Stimulated activated CD4-positive, alpha-beta T cell treated with anti-CD3 and anti-CD28 coated beads, Interleukin-12 subunit alpha, Interleukin-12 subunit beta, amount 100 ng/mL, for 24 hours (primary cell): Measurements from ENCODE around the gene SLC25A25.
A peak's percentile ranks its signal among the peaks of the same experiment; 100 is the strongest.
"Not testable (repeated sequence)": the region's sequence is repeated elsewhere in the genome, so short reads cannot be mapped to it uniquely, and the experiment has no call there.

ENCODE experiments used
- DNase-seq, 2 experiments: peaks; one replicate each; pipeline ENCODE4 v3.0.0-alpha.2; 2020; ENCODE audit warnings: low read depth in 2 of 2

The SLC25A25 gene

DNA sequence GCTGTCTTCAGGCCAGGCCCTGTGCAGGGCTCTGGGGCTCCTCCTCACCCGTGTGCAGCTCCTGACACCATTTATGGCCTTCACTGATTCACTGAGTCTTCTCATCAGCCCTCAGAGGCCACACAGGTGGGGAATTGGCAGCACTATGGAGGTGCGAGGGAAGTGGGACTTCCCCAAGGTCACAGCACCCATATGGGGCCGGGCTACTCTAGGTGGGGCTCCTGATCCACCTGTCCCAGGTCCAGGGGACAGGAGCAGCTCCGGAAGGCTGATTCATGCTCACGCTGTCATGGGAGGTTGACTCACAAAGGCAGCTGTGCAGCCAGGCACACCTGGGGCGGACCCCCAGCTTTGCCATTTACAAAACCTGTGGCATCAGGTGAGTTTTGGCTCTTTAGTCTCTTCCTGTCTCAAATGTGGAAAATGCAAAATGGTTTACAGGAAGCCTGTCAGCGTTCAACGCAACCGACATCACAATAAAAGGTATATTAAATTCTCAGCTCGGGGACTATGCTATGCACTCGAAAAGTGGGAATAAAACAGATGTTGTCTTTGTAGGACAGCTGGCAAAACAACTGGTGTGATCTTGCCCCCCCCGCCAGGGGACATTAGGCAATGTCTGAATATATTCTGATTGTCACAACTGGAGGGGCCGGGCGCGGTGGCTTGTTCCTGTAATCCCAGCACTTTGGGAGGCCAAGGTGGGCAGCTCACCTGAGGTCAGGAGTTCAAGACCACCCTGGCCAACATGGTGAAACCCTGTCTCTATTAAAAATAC, 15.9 kb upstream of the SLC25A25 start:
- no peak for DNase-seq

DNA sequence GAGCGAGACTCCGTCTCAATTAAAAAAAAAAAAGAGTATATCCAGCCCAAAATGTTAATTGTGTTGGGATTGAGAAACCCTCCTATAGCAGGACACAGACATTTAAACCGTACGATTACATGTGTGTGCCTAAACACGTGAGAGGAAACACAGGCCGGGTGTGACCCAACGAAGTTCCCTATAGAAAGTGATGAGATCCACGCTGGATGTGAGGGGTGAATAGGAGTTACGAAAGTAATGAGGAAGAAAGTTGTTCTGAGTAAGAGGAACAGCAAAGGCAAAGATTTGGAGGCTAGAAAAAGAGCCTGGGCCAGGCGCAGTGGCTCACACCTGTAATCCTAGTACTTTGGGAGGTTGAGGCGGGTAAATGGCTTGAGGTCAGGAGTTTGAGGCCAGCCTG, 14.5 kb upstream of the SLC25A25 start:
- DNase-seq: no peak

DNA sequence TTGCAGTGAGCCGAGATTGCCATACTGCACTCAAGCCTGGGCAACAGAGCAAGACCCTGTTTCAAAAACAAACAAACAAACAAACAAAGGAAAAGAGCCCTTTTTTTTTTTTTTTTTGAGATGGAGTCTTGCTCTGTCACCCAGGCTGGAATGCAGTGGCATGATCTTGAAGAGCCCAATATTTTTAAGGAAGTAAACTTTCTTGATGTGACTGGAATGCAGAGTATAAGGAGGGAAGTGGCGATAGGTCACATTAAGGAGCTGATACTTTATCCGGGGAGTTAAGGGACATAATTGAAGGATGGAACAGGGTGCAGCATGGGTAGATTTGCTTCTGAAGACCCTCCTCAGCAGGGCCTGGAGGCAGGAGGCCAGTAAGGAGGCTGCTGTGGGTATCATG, 13.9 kb upstream of the SLC25A25 start:
- DNase-seq: no peak

DNA sequence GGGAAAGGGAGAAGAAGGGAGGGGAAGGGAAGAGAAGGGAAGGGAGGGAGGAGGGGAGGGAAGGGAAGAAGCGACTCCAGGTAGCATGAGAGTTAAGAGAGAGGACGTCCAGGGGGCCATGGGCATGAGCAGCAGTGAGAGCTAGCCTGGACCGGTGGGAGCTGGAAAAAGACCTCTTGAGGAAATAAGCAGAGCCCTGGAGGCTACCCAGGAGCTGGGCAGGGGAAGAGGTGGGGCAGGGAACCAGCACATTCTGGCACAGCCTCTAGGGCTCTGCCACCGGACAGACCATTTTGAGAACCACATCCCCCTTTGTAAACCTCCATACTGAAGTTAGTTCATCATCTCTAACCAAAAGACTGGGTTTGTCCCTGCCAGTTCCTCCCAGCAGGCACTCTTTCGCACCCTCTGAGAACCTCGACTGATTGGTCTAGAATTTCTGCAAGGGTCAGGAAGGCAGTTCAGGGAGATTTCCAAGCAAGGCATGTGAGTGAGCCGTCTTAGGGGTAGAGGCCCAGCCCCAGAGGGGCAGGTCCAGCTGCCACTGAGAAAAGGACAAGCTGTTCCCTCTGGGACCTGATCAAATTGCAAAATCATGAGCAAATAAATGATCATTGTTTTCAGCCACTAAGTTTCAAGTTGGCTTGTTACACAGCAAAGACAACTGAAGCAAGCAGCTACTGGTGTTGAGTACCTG, 12.5 kb upstream of the SLC25A25 start:
- no peak for DNase-seq

DNA sequence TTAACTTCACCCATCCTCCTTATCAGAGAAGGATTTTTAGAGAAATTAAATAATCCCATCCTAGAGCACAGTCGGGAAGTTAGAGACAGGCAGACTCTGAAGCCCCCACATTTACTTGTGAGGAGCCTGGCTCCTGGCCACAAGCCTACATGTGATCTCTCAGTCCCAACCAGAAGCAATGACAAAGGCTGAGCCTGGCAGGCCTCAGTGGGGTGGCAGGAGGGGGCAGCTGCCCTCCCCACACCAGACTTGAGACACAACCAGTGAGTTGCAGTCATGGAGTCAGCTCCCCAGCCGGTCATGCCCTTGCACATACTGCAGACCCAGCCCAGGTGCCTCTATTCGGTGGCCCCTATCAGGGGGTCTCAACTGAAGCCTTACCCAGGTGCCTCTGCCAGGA, 11.9 kb upstream of the SLC25A25 start:
- DNase-seq: no peak

DNA sequence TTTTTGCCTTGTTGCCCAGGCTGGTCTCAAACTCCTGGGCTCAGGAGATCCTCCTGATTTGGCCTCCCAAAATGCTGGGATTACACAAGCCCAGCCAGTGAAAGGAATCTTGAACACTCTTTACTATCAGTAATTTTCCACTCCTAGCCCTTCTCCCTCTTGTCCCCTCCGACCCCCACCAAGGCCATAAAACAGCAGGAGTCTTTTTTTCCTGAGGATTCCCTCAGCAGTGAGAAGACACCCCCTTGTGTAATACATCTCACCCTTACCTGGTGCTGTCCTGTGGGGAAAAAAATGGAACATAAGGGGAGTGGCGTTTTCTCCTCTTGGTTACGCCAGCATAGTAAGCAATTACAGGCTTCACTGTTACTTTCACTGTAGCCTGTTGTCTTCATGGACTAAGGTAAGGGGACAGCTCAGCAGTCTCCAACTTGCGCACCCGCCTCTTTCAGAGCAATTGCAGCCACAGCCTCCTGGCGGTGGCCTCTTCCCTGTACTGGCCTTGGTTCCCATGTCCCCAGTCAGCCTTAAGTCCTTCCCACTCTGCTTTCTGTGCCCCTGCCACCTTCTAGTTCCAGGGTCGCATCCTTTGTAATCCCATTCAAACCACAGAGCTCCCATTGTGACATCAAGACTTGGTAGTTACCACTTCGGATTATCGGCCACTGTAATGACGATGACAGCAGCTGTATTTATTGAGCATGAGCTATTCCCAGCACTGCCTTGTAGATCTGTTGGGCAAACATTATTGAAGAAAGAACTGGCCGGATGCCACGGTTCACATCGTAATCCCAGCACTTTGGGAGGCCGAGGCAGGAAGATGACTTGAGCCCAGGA, 10.9 kb upstream of the SLC25A25 start:
- DNase-seq: no peak

DNA sequence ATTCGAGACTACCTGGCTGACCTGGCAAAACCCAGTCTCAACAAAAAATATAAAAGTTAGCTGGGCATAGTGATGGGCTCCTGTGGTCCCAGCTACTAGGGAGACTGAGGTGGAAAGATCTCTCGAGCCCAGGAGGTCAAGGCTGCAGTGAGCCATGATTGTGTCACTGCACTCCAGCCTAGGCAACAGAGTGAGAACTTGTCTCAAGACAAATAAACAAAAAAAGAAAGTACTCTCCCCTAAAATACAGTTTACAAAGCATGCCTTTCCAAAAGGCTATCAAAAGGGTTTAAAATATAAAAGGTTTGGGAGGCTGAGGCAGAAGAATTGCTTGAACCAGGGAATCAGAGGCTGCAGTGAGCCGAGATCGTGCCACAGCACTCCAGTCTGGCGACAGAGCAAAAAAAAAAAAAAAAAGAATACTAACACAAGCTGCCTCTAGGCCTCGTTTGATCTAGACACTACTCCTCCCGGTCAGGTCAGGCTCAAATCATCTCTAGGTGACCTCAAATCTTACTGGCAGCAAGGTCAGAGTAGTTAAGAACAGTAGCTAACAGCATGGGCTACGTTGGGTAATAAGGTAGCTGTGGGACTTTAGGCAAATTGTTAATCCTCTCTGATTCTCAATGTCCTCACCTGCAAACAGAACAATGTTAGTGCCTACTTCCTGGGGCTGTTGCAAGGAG, 10.2 kb upstream of the SLC25A25 start:
- no peak for DNase-seq

DNA sequence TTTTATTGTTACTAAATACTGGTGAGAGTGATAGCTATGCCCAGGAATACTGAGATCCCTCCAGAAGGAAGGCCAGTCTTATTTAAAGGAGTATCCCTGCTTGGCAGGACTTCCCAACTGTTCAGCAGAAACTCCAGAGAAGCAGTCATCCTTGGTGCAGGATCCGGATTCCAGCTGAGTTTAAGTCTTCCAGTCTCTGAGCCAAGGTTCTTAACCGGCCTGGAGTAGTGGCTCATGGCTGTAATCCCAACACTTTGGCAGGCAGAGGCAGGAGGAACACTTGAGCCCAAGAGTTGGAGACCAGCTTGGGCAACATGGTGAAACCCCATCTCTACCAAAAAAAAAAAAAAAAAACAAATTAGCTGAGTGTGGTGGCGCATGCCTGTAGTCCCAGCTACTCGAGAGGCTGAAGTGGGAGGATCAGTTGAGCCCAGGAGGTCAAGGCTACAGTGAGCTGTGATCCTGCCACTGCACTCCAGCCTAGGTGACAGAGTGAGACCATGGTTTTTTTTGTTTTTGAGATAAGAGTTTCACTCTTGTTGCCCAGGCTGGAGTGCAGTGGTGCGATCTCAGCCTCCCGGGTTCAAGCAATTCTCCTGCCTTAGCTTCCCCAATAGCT, 8.6 kb upstream of the SLC25A25 start:
- DNase-seq: no peak

DNA sequence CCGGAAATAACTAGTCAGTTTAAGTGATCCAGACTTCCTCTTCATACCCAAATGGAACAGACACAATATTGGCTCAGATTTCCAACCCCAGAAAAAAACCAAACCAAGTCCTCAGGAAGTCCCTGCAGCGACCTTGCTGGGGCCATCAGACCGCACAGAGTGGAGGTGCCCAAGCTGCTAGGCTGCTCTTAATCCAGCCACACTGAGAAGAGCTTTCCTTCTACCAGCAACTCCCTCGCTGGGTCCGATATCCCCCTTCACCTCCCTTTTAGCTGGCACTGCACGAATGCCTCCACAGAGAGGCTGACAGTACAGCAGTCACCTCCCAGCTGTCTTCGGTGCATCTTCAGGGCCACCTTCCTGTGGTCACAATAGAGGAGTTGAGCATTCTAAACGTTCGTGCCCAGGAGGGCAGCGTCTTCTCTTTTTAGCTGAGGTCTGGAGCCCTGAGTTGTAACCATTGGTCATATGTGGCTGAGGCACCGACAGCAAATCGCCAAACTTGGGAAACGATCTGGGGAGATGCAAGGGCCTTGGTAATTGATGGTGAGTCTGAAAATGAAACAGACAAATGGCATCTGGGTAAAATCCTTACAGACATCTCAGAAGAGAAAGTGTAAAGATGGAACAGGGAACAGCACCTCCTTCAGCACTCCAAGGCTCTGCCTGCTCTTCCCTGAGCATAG, 6.6 kb upstream of the SLC25A25 start:
- no peak for DNase-seq

DNA sequence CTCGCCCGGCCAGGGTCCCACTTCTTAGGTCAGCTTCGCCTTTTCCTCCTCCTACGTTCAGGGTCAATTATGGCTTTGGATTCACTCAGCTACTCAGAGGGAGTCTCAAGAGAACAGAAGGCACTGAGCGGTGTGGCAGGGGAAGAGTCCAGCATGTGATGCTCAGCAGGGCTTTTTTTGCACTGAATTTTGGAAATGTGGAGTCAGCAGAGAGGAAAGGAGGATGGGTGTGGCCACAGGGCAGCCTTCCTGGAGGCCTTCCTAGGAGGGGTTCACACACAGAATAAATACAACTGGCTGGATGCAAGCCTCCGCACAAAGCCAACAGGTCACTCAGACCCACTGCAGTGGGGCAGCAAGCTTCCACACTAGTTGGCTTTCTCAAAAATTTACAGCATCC, 5.8 kb upstream of the SLC25A25 start:
- no peak for DNase-seq

DNA sequence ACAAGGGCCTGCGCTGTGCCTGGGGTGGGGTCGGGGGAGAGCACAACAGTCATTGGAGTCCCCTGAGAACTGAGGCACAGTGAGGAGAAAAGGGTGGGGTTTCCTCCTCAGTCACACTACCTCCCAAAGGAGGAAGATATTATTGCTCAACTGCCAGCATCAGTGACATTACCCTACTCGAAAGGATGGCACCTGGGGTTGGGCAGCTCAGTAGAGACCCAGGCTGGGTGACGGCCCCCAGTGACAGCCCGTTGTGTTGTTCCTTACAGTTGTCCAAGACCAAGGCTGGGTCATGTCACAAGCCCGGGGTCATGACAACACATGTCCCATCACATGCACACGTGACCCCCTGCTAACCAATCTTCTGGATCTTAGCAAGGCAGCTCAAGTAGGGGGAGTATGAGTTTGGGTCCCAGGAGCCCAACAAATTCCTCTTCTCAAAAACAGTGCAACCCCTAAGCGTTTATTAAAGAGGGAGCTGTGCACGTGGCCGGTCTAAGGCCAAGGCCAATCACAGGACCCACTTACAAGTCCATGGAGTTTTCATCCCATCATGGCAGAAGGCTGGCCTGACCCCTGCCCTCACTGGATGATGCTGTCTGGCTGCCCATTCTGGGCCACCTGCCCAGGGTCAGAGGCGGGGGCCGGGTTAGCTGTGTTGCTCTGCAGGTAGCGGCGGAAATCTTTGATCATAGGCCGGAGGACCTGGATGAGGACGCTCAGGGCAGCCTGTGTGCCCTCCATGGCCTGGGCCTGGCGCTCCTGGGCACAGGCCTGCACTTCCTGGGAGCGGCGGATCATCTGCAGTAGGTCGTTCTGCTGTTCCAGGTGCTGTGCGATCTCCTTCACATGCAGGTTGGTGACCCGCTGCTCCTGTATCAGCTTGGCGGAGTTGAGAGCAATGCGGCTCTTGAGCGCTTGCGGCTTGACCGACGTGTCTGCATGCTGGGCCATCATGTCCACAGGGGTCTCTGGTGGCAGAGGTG, 4.9 kb upstream of the SLC25A25 start:
- DNase-seq: no peak

DNA sequence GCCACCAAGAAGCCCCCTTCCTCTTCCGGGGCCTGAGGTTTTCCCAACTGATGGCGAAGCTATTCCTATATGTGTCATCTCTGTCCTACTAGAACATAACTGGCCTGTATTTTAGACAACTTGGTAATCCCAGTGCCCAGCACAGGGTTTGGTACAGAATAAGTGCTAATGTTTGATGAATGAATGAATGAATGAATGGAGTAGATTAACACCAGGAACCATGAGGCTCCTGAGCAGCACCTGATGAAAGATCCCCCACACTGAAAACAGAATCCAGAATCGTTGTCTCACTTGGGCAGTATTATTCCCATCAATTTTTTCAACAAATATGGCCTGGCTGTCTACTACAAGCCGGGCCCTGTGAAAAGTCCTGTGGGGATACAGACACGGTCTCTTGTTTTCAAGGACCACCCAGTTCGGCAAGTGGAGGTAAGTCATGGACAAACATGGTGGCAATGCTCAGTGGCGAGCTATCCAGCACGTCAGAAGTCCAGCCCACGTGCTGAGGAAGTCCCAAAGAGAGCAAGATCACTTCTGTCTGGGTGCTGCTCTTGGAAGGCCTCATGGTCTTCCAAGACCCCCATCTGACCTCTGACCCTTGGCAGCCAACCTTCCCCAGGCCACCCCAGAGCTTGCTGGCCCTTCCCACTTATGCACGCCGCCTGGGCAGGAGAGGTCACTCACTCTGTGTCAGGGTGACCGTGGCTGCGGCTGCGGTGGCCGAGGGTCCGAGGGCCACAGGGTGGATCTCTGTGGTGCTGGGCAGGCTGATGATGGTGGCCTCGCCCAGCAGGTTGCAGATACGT, 1.9 kb upstream of the SLC25A25 start:
- DNase-seq: no peak

DNA sequence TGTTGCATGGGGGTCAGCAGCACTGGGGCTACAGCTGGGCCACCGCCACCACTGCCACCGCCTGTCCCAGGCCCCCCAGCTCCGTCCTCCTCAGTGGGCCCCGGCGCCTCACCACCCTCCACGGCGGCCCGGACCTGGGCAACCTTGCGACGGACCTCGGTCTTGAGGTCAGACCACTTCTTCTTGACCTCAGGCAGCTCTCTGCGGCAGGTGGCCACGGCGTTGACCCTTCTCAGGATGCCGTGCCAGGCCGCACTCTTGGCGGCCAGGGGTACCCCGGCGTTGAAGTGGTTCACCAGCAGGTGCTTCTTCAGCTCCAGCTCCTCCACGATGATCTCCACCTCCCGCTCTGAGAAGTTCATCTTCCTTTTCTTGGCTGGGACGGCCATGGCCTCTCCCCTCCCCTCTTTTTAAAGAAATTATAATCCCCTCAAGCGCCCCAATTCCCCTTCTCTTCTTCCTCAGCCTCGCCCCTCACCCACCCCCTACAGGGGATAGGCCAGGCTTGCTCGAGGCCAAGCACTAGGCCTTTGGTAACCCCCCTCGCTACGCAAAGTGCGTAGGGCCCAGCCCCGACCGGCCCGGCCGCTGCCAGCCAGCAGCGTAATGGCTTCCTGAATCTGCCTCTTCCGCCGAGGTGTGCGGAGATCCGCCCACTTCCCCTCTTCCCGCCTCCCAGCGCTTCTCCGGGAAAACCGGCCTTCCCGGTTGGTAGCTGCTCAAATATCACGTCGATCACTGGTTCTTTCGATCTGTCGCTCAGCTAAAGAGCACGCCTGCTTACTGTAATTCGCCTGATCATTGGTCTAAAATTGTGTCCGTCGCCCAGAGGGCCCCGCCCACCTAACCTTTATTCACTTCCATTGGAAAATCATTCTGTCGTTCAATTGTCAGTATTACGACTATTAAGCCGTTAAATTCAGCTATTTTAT, 1.1 kb upstream of the SLC25A25 start, which contains the start of gene NAIF1:
Gene NAIF1, minus strand, starts transcription at position 608 of the 932 bp plus-strand sequence. Its CDS starts 219 bp downstream, at position 389.
- peak; percentile 93 to 95 for DNase-seq

DNA sequence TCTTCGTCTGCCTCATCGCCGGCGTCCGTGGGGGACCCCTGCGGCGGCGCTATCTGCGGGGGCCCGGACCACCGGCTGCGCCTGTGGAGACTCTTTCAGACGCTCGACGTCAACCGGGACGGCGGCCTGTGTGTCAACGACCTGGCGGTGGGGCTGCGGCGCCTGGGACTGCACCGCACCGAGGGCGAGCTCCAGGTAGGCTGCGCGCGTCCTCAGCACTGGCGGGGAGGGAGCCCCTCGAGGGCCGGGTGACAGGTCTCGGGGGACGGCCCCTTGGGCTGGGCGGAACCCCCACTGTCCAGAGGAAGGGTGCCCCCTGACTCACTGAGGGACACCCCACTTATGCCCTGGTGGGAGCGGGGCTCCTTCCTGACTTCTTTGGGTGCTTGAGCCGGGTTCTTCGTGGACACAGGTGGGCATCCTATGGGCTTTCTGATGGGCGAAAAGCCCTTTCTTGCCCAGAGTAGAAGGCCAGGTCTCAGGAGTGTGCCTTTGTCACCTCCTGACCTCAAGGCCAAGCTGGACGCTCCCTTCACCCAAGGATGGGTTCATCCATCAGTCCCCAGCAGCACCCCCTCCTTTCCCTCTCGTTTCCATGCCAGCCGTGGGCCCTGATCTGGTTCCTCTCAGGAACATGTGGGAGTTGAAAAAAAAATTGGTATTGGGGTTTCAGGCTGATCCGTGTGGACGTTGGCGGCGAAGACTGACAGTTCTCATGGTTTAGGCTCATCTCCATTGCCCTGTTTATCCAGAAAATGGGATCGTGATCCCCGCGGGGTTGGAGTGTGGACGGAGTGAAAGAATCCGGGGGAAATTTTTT, 564 bp downstream of the SLC25A25 start:
- DNase-seq: peak in 1 of 2 experiments; percentile 20

DNA sequence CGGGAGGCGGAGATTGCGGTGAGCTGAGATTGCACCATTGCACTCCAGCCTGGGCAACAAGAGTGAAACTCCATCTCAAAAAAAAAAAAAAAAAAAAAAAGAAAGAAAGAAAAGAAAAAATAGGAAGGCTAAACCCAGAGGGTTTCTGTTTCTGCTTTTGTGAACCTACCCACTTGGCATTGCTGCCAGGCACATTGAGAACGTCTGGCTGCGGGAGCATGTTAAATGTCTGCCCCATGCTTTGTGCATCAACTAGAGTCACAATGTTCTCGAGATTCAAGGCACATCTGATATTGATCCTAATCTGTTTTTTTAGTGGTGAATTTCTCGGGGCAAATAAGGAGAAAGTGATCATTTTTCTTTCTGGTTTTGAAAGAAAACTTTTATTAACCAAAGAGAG, 2.8 kb downstream of the SLC25A25 start:
- DNase-seq: no peak

DNA sequence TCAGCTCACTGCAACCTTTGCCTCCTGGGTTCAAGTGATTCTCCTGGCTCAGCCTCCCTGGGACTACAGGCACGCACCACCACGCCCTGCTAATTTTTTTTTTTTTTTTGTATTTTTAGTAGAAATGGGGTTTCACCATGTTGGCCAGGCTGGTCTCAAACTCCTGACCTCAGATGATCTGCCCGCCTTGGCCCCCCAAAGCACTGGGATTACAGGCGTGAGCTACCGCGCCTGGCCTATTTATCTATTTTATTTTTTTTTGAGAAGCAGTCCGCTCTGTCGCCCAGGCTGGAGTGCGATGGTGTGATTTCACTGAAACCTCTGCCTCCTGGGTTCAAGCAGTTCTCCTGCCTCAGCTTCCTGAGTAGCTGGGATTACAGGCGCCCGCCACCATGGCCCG, 3.4 kb downstream of the SLC25A25 start:
- not testable (repeated sequence) for DNase-seq
